Adrenal gland (tissue), 5 donors: ENCODE results near the gene CMTM1.

Experiments used
- POLR2A ChIP-seq, 2 donors: fragments of 450-650 bp; IDR thresholded peaks; one replicate each; pipeline ENCODE4 v1.6.1; 2017; ENCODE audit warnings: antibody characterized with exemption in 2 of 2, mild to moderate bottlenecking in 2 of 2, moderate library complexity in 1 of 2
- TF ChIP-seq, protein P1 (sequence below), 6 experiments: fragments of 450-650 bp in 4 of 6; fragments of 200-600 bp in 2 of 6; sonication (generic) in 1 of 6; IDR thresholded peaks; 1 replicate in 5 of 6; 2 replicates in 1 of 6; pipeline versions ENCODE4 v1.5.1 to v1.8.0; 2016 to 2021; ENCODE audit warnings: antibody characterized with exemption in 6 of 6, mild to moderate bottlenecking in 2 of 6, moderate library complexity in 1 of 6
- donor health status: DM: no; HTN: no; CAD: no.

DNA sequence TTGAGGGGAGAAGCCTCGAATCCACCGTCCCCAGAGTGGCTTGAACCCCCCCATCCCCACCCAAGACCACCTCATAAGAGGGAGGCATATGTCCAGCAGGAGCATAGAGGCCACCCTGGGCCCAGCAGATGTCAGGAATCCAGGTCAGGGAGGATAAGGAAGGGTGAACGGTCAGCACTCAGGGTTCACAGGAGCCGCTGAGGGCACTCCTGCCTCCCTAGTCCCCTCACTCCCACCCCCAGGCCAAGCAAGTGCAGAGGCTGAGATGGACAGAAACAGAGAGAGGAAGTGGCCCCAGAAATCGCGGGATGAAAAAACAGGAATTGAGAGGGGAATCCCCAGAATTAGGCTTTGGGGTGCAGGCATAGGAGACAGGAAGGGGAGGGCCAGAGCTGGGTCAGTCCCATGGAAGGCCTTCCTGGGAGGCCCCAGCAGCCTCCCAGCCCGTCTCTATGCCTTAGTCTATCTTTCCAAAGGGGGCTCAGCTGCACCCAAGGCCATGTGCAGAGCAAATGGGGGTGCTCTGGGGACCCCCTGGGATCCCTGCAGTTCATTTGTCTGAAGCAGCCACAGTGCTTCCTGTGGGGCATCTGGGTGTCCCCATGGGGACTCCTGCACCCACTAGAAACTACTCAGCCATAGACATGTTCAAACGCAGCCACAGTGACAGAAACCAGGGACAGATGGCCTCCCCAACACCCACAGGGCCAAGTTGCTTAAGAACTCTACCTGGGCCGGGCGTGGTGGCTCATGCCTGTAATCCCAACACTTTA, 39.9 kb downstream of the CMTM1 start:
- TF ChIP-seq, protein P1, sequence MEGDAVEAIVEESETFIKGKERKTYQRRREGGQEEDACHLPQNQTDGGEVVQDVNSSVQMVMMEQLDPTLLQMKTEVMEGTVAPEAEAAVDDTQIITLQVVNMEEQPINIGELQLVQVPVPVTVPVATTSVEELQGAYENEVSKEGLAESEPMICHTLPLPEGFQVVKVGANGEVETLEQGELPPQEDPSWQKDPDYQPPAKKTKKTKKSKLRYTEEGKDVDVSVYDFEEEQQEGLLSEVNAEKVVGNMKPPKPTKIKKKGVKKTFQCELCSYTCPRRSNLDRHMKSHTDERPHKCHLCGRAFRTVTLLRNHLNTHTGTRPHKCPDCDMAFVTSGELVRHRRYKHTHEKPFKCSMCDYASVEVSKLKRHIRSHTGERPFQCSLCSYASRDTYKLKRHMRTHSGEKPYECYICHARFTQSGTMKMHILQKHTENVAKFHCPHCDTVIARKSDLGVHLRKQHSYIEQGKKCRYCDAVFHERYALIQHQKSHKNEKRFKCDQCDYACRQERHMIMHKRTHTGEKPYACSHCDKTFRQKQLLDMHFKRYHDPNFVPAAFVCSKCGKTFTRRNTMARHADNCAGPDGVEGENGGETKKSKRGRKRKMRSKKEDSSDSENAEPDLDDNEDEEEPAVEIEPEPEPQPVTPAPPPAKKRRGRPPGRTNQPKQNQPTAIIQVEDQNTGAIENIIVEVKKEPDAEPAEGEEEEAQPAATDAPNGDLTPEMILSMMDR (IDR thresholded peaks at IDR 0.05): no peak
- no peak for TF ChIP-seq POLR2A (IDR thresholded peaks at IDR 0.05)
